ENCODE data around the gene PUS7L. TPM values are rescaled to one million over a fixed set of nuclear protein-coding genes. Genes with fewer than 3 reads are reported as not detected.

PUS7L gene
- total and polyA plus RNA-seq, 4 experiments from 2014 or later: 25.4 to 26.8 (median 25.5) TPM

- POLR2A ChIA-PET (ENCODE audit: partially characterized antibody): interaction anchor here (2.9 kb wide), 1 partner anchor 9 kb away, joined by 16 read pairs; the partner anchor contains the start of gene TWF1
- H3K27ac Mint-ChIP-seq: no peak overlapping the region
- peaks cover 26 to 64% of the 10 kb centered on the region in 2 donors for H3K36me3 Mint-ChIP-seq
- Histone ChIP-seq H3K36me3 (ENCODE audit: insufficient read depth, low read length) (peaks cover 49% of the 10 kb centered on the region), H3K4me1 (ENCODE audit: insufficient read depth, low read length) (peaks cover 3% of the 10 kb centered on the region), H3K27ac (ENCODE audit: low read depth, low read length) (no peak overlapping the region), H3K27me3 (ENCODE audit: insufficient read depth, low read length) (no peaks in the 10 kb centered on the region), H3K9me3 (ENCODE audit: control insufficient read depth in 1 of 2, low read length in 2 of 2) (no peaks in the 10 kb centered on the region), H3K4me3 (ENCODE audit: low read length in 2 of 2) (no peak overlapping the region)
- CTCF ChIA-PET (ENCODE audit: partially characterized antibody): no interaction called here
- intact Hi-C loops (cut with micrococcal nuclease): no loop called here
- H3K27me3 Mint-ChIP-seq: no peaks in the 10 kb centered on the region
- H3K4me3 Mint-ChIP-seq: no peak overlapping the region
- peaks cover 3 to 4% (median 4%) of the 10 kb centered on the region in 4 donors for H3K4me1 Mint-ChIP-seq
- H3K9me3 Mint-ChIP-seq: no peaks in the 10 kb centered on the region
- DNase-seq: no peak
These were observed 39.1 kb upstream of the PUS7L start for GRCh38 chr12:43797561-43798217.

- ChIA-PET POLR2A (ENCODE audit: partially characterized antibody) (interaction anchor here (2.9 kb wide), 1 partner anchor 10 kb away, joined by 16 read pairs; the partner anchor contains the start of gene TWF1), CTCF (ENCODE audit: partially characterized antibody) (interaction anchor here (1.3 kb wide), 1 partner anchor 37 kb away, joined by 4 read pairs; the partner anchor contains the start of gene IRAK4)
- intact Hi-C loops (cut with micrococcal nuclease): no loop called here
- Mint-ChIP-seq H3K4me1 (peaks cover 0 to 2% (median under 1%) of the 10 kb centered on the region in 4 donors), H3K36me3 (peaks cover 32 to 62% of the 10 kb centered on the region in 2 donors), H3K27me3 (no peaks in the 10 kb centered on the region), H3K4me3 (no peak overlapping the region), H3K9me3 (no peaks in the 10 kb centered on the region), H3K27ac (peak overlapping the region in 2 of 7 donors; percentile 32 to 59)
- no peaks in the 10 kb centered on the region for H3K9me3 ChIP-seq (ENCODE audit: control insufficient read depth in 1 of 2, low read length in 2 of 2)
- no peaks in the 10 kb centered on the region for H3K4me1 ChIP-seq (ENCODE audit: insufficient read depth, low read length)
- no peak for DNase-seq
- peaks cover 45% of the 10 kb centered on the region for H3K36me3 ChIP-seq (ENCODE audit: insufficient read depth, low read length)
- no peak overlapping the region for H3K27ac ChIP-seq (ENCODE audit: low read depth, low read length)
- no peak overlapping the region for H3K4me3 ChIP-seq (ENCODE audit: low read length in 2 of 2)
- H3K27me3 ChIP-seq (ENCODE audit: insufficient read depth, low read length): no peaks in the 10 kb centered on the region
These were observed 37.2 kb upstream of the PUS7L start for GRCh38 chr12:43795716-43796280.

- POLR2A ChIA-PET (ENCODE audit: partially characterized antibody): no interaction called here
- Histone ChIP-seq H3K36me3 (ENCODE audit: insufficient read depth, low read length) (peaks cover 23% of the 10 kb centered on the region), H3K9me3 (ENCODE audit: control insufficient read depth in 1 of 2, low read length in 2 of 2) (no peaks in the 10 kb centered on the region), H3K4me3 (ENCODE audit: low read length in 2 of 2) (no peak overlapping the region), H3K27ac (ENCODE audit: low read depth, low read length) (no peak overlapping the region), H3K4me1 (ENCODE audit: insufficient read depth, low read length) (no peaks in the 10 kb centered on the region), H3K27me3 (ENCODE audit: insufficient read depth, low read length) (no peaks in the 10 kb centered on the region)
- intact Hi-C loops (cut with micrococcal nuclease): no loop called here
- CTCF ChIA-PET (ENCODE audit: partially characterized antibody): interaction anchor here (0.7 kb wide), 1 partner anchor 67 kb away, joined by 4 read pairs; no protein-coding TSS in a partner anchor
- Mint-ChIP-seq H3K36me3 (peaks cover 17 to 48% of the 10 kb centered on the region in 2 donors), H3K27me3 (no peaks in the 10 kb centered on the region), H3K4me1 (peaks cover 0 to 3% (median 0%) of the 10 kb centered on the region in 4 donors), H3K27ac (peak overlapping the region in 4 of 7 donors; percentile 42 to 83 (median 59)), H3K4me3 (no peak overlapping the region), H3K9me3 (no peaks in the 10 kb centered on the region)
- no peak for DNase-seq
These were observed 31.4 kb upstream of the PUS7L start for GRCh38 chr12:43789941-43790340.

- Mint-ChIP-seq H3K9me3 (no peaks in the 10 kb centered on the region), H3K4me1 (peaks cover 0 to 3% (median 0%) of the 10 kb centered on the region in 4 donors), H3K36me3 (peaks cover 22 to 57% of the 10 kb centered on the region in 2 donors), H3K27ac (peak overlapping the region in 1 of 7 donors; percentile 1), H3K4me3 (no peak overlapping the region), H3K27me3 (no peaks in the 10 kb centered on the region)
- CTCF ChIA-PET (ENCODE audit: partially characterized antibody): interaction anchor here (1.0 kb wide), 1 partner anchor 96 kb away, joined by 3 read pairs; no protein-coding TSS in a partner anchor
- H3K9me3 ChIP-seq (ENCODE audit: control insufficient read depth in 1 of 2, low read length in 2 of 2): no peaks in the 10 kb centered on the region
- intact Hi-C loops (cut with micrococcal nuclease): no loop called here
- H3K27me3 ChIP-seq (ENCODE audit: insufficient read depth, low read length): no peaks in the 10 kb centered on the region
- H3K4me3 ChIP-seq (ENCODE audit: low read length in 2 of 2): no peak overlapping the region
- no peak for DNase-seq
- H3K36me3 ChIP-seq (ENCODE audit: insufficient read depth, low read length): peaks cover 40% of the 10 kb centered on the region
- H3K27ac ChIP-seq (ENCODE audit: low read depth, low read length): no peak overlapping the region
- POLR2A ChIA-PET (ENCODE audit: partially characterized antibody): interaction anchor here (2.5 kb wide), 1 partner anchor 19 kb away, joined by 9 read pairs; the partner anchor contains the start of gene TWF1
- H3K4me1 ChIP-seq (ENCODE audit: insufficient read depth, low read length): no peaks in the 10 kb centered on the region
These were observed 28.5 kb upstream of the PUS7L start for GRCh38 chr12:43786899-43787693.

GRCh38 chr12:43776498-43776897 is 17.9 kb upstream of the PUS7L start:
- no peak overlapping the region for H3K27ac ChIP-seq (ENCODE audit: low read depth, low read length)
- no peaks in the 10 kb centered on the region for H3K27me3 ChIP-seq (ENCODE audit: insufficient read depth, low read length)
- intact Hi-C loops (cut with micrococcal nuclease): loop anchor here (1.0 kb wide), 1 partner anchor 106 kb away; no protein-coding TSS in a partner anchor
- H3K4me3 ChIP-seq (ENCODE audit: low read length in 2 of 2): no peak overlapping the region
- ChIA-PET CTCF (ENCODE audit: partially characterized antibody) (interaction anchor here (1.0 to 4.4 kb wide), 5 partner anchors 16 to 107 kb away, joined by 3 to 59 read pairs (median 4); partner anchors contain the start of genes IRAK4 and PUS7L), POLR2A (ENCODE audit: partially characterized antibody) (interaction anchor here (1.6 to 2.1 kb wide), 2 partner anchors 17 to 106 kb away, joined by 4 to 8 read pairs; no protein-coding TSS in a partner anchor)
- Mint-ChIP-seq H3K9me3 (no peaks in the 10 kb centered on the region), H3K4me1 (peaks cover 1 to 6% (median 4%) of the 10 kb centered on the region in 4 donors), H3K36me3 (peaks cover 27 to 43% of the 10 kb centered on the region in 2 donors), H3K27me3 (no peaks in the 10 kb centered on the region), H3K4me3 (no peak overlapping the region), H3K27ac (no peak overlapping the region)
- H3K4me1 ChIP-seq (ENCODE audit: insufficient read depth, low read length): no peaks in the 10 kb centered on the region
- H3K9me3 ChIP-seq (ENCODE audit: control insufficient read depth in 1 of 2, low read length in 2 of 2): no peaks in the 10 kb centered on the region
- DNase-seq: peak in 4 of 5 donors; percentile 19 to 38 (median 32)
- peaks cover 66% of the 10 kb centered on the region for H3K36me3 ChIP-seq (ENCODE audit: insufficient read depth, low read length)

- intact Hi-C loops (cut with micrococcal nuclease): no loop called here
- H3K36me3 Mint-ChIP-seq: peaks cover 31 to 36% of the 10 kb centered on the region in 2 donors
- H3K9me3 Mint-ChIP-seq: no peaks in the 10 kb centered on the region
- POLR2A ChIA-PET (ENCODE audit: partially characterized antibody): no interaction called here
- no peak overlapping the region for H3K27ac ChIP-seq (ENCODE audit: low read depth, low read length)
- H3K4me1 Mint-ChIP-seq: peaks cover 28 to 46% (median 36%) of the 10 kb centered on the region in 4 donors
- DNase-seq: no peak
- H3K27ac Mint-ChIP-seq: no peak overlapping the region
- no peak overlapping the region for H3K4me3 Mint-ChIP-seq
- peaks cover 17% of the 10 kb centered on the region for H3K36me3 ChIP-seq (ENCODE audit: insufficient read depth, low read length)
- H3K27me3 Mint-ChIP-seq: no peaks in the 10 kb centered on the region
- H3K4me3 ChIP-seq (ENCODE audit: low read length in 2 of 2): no peak overlapping the region
- H3K9me3 ChIP-seq (ENCODE audit: control insufficient read depth in 1 of 2, low read length in 2 of 2): no peaks in the 10 kb centered on the region
- H3K27me3 ChIP-seq (ENCODE audit: insufficient read depth, low read length): no peaks in the 10 kb centered on the region
- peaks cover 24% of the 10 kb centered on the region for H3K4me1 ChIP-seq (ENCODE audit: insufficient read depth, low read length)
- CTCF ChIA-PET (ENCODE audit: partially characterized antibody): interaction anchor here (0.7 kb wide), 1 partner anchor 116 kb away, joined by 3 read pairs; no protein-coding TSS in a partner anchor
These were observed 7.7 kb upstream of the PUS7L start for GRCh38 chr12:43766291-43766690.

All from CD4-positive, alpha-beta memory T cell (primary cell).